HG03520 (cell line): ENCODE data around the gene RSKR.
"Not testable (repeated sequence)": the region's sequence is repeated elsewhere in the genome, so short reads cannot be mapped to it uniquely, and the experiment has no call there.

Experiments used
- ATAC-seq: cut with Tn5 transposase; IDR thresholded peaks from one replicate; pipeline ENCODE4 v1.9.1; 2021; ENCODE audit warnings: mild to moderate bottlenecking, moderate library complexity; ENCODE audit not compliant: unreplicated experiment

RSKR gene

GRCh38 chr17:28613931-28614381 is at the start of gene RSKR:
TSS of gene RSKR (minus strand) at chr17:28614185. CDS start at chr17:28614161, 24 bp downstream.
- no peak for ATAC-seq

- ATAC-seq: no peak
These were observed 49.7 kb upstream of the RSKR start for GRCh38 chr17:28663723-28664122.

GRCh38 chr17:28662527-28662829 is 48.5 kb upstream of the RSKR start:
- ATAC-seq: no peak

GRCh38 chr17:28661635-28662526 is 47.9 kb upstream of the RSKR start, which contains the start of the genes SDF2 and SUPT6H:
TSS of gene SDF2 (minus strand) at chr17:28661906. CDS start at chr17:28661876, 30 bp downstream.
TSS of gene SUPT6H (plus strand) at chr17:28662205. CDS start at chr17:28673402, 11,197 bp downstream.
- peak; percentile 67 for ATAC-seq

GRCh38 chr17:28659497-28659881 is 45.5 kb upstream of the RSKR start:
- ATAC-seq: not testable (repeated sequence)

- ATAC-seq: not testable (repeated sequence)
These were observed 44.9 kb upstream of the RSKR start for GRCh38 chr17:28658766-28659496.

- not testable (repeated sequence) for ATAC-seq
These were observed 44.4 kb upstream of the RSKR start for GRCh38 chr17:28658342-28658741.

- no peak for ATAC-seq
These were observed 43.8 kb upstream of the RSKR start for GRCh38 chr17:28657756-28658155.

- ATAC-seq: no peak
These were observed 41.2 kb upstream of the RSKR start for GRCh38 chr17:28655160-28655559.

GRCh38 chr17:28648698-28649097 is 34.7 kb upstream of the RSKR start:
- ATAC-seq: no peak

- ATAC-seq: no peak
These were observed 32.2 kb upstream of the RSKR start for GRCh38 chr17:28646039-28646754.

- no peak for ATAC-seq
These were observed 31.6 kb upstream of the RSKR start for GRCh38 chr17:28645576-28645939.

- ATAC-seq: peak; percentile 83
These were observed 31.0 kb upstream of the RSKR start, which contains the start of gene BLTP2 for GRCh38 chr17:28644787-28645575. TSS of gene BLTP2 (minus strand) at chr17:28645158. CDS start at chr17:28645056, 102 bp downstream.

- ATAC-seq: no peak
These were observed 30.2 kb upstream of the RSKR start for GRCh38 chr17:28643983-28644786.

- ATAC-seq: no peak
These were observed 27.6 kb upstream of the RSKR start for GRCh38 chr17:28641579-28641978.

GRCh38 chr17:28635506-28635905 is 21.5 kb upstream of the RSKR start:
- no peak for ATAC-seq

GRCh38 chr17:28634206-28634865 is 20.4 kb upstream of the RSKR start:
- ATAC-seq: no peak

- ATAC-seq: no peak
These were observed 12.8 kb upstream of the RSKR start for GRCh38 chr17:28626818-28627217.

- ATAC-seq: no peak
These were observed 10.2 kb upstream of the RSKR start for GRCh38 chr17:28624148-28624547.
